Fibroblast of upper back skin (primary cell): ENCODE measurements around the gene CALHM1.
A peak's percentile ranks its signal among the peaks of the same experiment; 100 is the strongest.
"Not testable (repeated sequence)": the region's sequence is repeated elsewhere in the genome, so short reads cannot be mapped to it uniquely, and the experiment has no call there.

ENCODE experiments used
- DNase-seq: peaks from one replicate; pipeline ENCODE4 v3.0.0-alpha.2; 2013

Gene CALHM1

GRCh38 chr10:103428989-103429643, 29.6 kb downstream of the CALHM1 start:
- no peak for DNase-seq

- DNase-seq: no peak
Observed at GRCh38 chr10:103427866-103428265, 30.8 kb downstream of the CALHM1 start.

GRCh38 chr10:103423748-103424147, 35.0 kb downstream of the CALHM1 start:
- no peak for DNase-seq

GRCh38 chr10:103419101-103419500, 39.6 kb downstream of the CALHM1 start:
- DNase-seq: no peak

GRCh38 chr10:103417601-103418000, 41.1 kb downstream of the CALHM1 start:
- no peak for DNase-seq

- not testable (repeated sequence) for DNase-seq
Observed at GRCh38 chr10:103417148-103417469, 41.6 kb downstream of the CALHM1 start.

GRCh38 chr10:103416436-103417147, 42.1 kb downstream of the CALHM1 start:
- peak; percentile 65 for DNase-seq

GRCh38 chr10:103415581-103415980, 43.1 kb downstream of the CALHM1 start:
- no peak for DNase-seq

- no peak for DNase-seq
Observed at GRCh38 chr10:103413564-103413963, 45.1 kb downstream of the CALHM1 start.
